HL-60 (cell line): ENCODE results near the gene ZNF41.

Experiments used
- CTCF ChIP-seq: IDR thresholded peaks from one replicate; pipeline ENCODE4 v1.5.1; 2011; ENCODE audit warnings: low read length, control low read depth, inconsistent platforms; ENCODE audit not compliant: insufficient read depth
- GABPA ChIP-seq: IDR thresholded peaks from 2 replicates; pipeline ENCODE4 v1.6.1; 2012; ENCODE audit warnings: low read depth
- POLR2AphosphoS5 ChIP-seq: IDR thresholded peaks from 2 replicates; pipeline ENCODE4 v1.6.1; 2012; ENCODE audit warnings: low read depth
- REST ChIP-seq: IDR thresholded peaks from 2 replicates; pipeline ENCODE4 v1.6.1; 2012; ENCODE audit warnings: low read depth; ENCODE audit not compliant: insufficient replicate concordance
- SPI1 ChIP-seq: IDR thresholded peaks from 2 replicates; pipeline ENCODE4 v1.6.1; 2012; ENCODE audit warnings: low read depth, mild to moderate bottlenecking, borderline replicate concordance

GRCh38 chrX:47475476-47475875 lies 7.5 kb downstream of the ZNF41 start:
- TF ChIP-seq CTCF (no peak), POLR2AphosphoS5 (no peak), GABPA (no peak), REST (no peak), SPI1 (no peak)
